ENCODE measurements around the gene MYBPH. TPM values are rescaled to one million over a fixed set of nuclear protein-coding genes. Genes with fewer than 3 reads are reported as not detected.

The MYBPH gene
- total RNA-seq, 2 donors from 2014 or later = not detected

DNA sequence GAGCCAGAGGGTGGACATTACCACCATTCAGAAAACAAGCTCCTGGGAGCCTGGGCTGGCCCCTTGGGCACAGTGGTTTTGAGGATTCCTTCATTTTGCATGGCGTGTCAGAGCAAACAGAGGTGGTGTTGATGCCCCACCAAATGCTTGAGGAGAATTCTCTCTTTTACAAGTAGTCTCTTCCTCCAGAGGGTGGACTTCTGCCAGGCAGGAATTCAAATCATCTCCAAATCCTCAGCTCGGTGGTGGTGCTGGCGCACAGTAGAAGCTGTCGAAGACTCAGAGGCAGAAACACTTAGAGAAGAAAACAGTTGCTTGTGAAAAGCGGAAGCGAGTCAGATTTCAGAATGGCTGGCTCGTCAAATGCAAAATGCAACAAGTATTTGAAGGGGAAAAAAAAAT is 14.3 kb upstream of the MYBPH start:
- H3K36me3 ChIP-seq = no peaks in the 10 kb centered on the region
- TF ChIP-seq CTCF (IDR thresholded peaks at IDR 0.05) = no peak

GRCh38 chr1:203188686-203189232 is 13.1 kb upstream of the MYBPH start:
- H3K27ac ChIP-seq = no peak overlapping the region
- no peaks in the 10 kb centered on the region for H3K9me3 ChIP-seq
- DNase-seq (ENCODE audit: low spot score) = no peak
- TF ChIP-seq CTCF (IDR thresholded peaks at IDR 0.05) = no peak
- no peaks in the 10 kb centered on the region for H3K27me3 ChIP-seq
- no peaks in the 10 kb centered on the region for H3K36me3 ChIP-seq
- no peak overlapping the region for H3K4me3 ChIP-seq
- peaks cover 0 to 7% of the 10 kb centered on the region in 2 donors for H3K4me1 ChIP-seq

More for the DNA sequence above, 14.3 kb upstream of the MYBPH start:
- H3K4me1 ChIP-seq = peaks cover 0 to 7% of the 10 kb centered on the region in 2 donors
- H3K9me3 ChIP-seq = no peaks in the 10 kb centered on the region
- H3K27me3 ChIP-seq = no peaks in the 10 kb centered on the region
- H3K4me3 ChIP-seq = no peak overlapping the region
- no peak overlapping the region for H3K27ac ChIP-seq
- DNase-seq (ENCODE audit: low spot score) = no peak

DNA sequence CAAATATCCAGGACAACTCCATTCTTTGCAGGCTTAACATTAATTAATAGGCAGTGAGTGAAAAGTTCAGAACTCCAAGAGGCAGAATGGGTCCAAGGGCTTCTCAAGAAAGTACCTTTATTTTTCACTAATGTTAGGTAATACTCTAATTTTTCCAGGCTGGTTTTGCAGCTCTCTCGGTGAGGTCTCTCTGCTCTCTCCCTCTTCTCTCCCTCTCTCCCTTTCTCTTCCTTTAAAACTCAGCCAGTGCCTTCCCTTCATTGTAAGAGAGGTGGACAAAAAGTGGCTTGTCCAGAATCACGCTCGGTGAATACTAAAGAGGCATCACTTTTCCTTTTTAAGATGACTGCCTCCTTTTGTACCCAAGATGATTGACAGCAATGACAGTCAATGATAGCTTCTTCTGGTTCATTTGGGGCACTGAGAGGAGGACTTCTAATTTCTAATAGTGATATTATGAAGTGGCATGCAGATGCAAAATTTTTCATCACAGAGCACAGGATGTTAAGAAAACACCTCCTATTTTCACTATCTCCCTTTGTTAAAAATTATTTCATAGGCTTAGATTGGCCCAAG is 12.2 kb upstream of the MYBPH start:
- DNase-seq (ENCODE audit: low spot score) = no peak
- no peaks in the 10 kb centered on the region for H3K9me3 ChIP-seq
- no peak overlapping the region for H3K4me3 ChIP-seq
- peaks cover 0 to 7% of the 10 kb centered on the region in 2 donors for H3K4me1 ChIP-seq
- no peaks in the 10 kb centered on the region for H3K27me3 ChIP-seq
- H3K27ac ChIP-seq = no peak overlapping the region
- no peak for TF ChIP-seq CTCF (IDR thresholded peaks at IDR 0.05)
- H3K36me3 ChIP-seq = no peaks in the 10 kb centered on the region

DNA sequence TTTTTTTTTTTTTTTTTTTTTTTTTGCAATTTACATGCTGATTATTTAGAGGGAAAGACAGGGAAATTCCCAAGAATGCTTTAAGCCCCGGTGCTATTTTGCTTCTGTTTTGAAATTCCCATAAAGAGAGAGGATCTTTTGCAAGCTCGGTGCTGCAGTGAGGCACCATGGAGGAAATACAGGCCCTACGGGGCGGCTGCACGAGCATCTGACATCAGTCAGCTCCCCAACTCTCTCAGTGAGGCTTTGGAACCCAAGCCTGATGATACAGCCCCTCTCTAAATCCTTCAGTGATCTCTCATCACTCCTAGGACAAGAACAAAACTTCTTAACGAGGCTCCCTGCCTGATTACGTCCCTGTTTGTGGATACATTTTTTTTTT is 11.7 kb upstream of the MYBPH start:
- no peaks in the 10 kb centered on the region for H3K36me3 ChIP-seq
- no peak for DNase-seq (ENCODE audit: low spot score)
- H3K27me3 ChIP-seq = no peaks in the 10 kb centered on the region
- no peak overlapping the region for H3K4me3 ChIP-seq
- no peak for TF ChIP-seq CTCF (IDR thresholded peaks at IDR 0.05)
- H3K9me3 ChIP-seq = no peaks in the 10 kb centered on the region
- H3K27ac ChIP-seq = no peak overlapping the region
- H3K4me1 ChIP-seq = peaks cover 0 to 7% of the 10 kb centered on the region in 2 donors

- Histone ChIP-seq H3K27ac (no peak within 1 kb of the TSS), H3K9me3 (no peaks in the 10 kb centered on the region), H3K27me3 (no peaks in the 10 kb centered on the region), H3K4me3 (no peak within 1 kb of the TSS), H3K36me3 (no peaks in the 10 kb centered on the region), H3K4me1 (peaks cover 0 to 7% of the 10 kb centered on the region in 2 donors)
- no peak for TF ChIP-seq CTCF (IDR thresholded peaks at IDR 0.05)
- no peak for DNase-seq (ENCODE audit: low spot score)
Observed at GRCh38 chr1:203186446-203187303, 11.0 kb upstream of the MYBPH start, which contains the start of gene CHI3L1. Gene CHI3L1 (minus strand): TSS chr1:203186704. CDS start chr1:203186623, 81 bp downstream.

Measured in right atrium auricular region (tissue), 2 donors.